Measurements from ENCODE around the gene ZNF396.

The ZNF396 gene

DNA sequence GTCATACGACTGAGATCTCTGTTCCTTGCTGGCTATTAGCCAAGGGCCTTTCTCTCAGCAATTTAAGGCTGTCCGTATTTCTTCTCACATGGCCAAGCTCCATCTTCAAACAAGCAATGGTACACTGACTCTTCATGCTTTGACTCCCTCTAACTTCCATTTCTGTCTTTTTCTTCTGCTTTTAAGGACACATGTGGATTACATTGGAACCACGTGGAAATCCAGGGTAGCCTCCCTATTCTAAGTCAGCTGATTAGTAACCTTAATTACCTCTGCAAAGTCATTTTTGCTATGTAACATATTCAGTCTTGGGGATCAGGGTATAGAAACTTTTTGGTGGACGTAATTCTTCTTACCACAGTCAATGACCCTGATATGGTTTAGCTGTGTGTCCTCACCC, 41.5 kb upstream of the ZNF396 start:
- no peak overlapping the region for H3K4me3 ChIP-seq (ENCODE audit: low read depth, low read length)
- no peak overlapping the region for H2AFZ ChIP-seq
- H3K9ac ChIP-seq: no peak overlapping the region
- no peak overlapping the region for H3K4me2 ChIP-seq (ENCODE audit: low read length)
- no peak overlapping the region for H3K27ac ChIP-seq
- H3K9me3 ChIP-seq (ENCODE audit: control insufficient read depth, low read length): peaks cover 6% of the 10 kb centered on the region
- no peaks in the 10 kb centered on the region for H3K4me1 ChIP-seq
- TF ChIP-seq, protein P1, sequence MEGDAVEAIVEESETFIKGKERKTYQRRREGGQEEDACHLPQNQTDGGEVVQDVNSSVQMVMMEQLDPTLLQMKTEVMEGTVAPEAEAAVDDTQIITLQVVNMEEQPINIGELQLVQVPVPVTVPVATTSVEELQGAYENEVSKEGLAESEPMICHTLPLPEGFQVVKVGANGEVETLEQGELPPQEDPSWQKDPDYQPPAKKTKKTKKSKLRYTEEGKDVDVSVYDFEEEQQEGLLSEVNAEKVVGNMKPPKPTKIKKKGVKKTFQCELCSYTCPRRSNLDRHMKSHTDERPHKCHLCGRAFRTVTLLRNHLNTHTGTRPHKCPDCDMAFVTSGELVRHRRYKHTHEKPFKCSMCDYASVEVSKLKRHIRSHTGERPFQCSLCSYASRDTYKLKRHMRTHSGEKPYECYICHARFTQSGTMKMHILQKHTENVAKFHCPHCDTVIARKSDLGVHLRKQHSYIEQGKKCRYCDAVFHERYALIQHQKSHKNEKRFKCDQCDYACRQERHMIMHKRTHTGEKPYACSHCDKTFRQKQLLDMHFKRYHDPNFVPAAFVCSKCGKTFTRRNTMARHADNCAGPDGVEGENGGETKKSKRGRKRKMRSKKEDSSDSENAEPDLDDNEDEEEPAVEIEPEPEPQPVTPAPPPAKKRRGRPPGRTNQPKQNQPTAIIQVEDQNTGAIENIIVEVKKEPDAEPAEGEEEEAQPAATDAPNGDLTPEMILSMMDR (IDR thresholded peaks at IDR 0.05): no peak
- H3K79me2 ChIP-seq: no peaks in the 10 kb centered on the region
- H3K27me3 ChIP-seq (ENCODE audit: control insufficient read depth, insufficient read depth, low read length): no peaks in the 10 kb centered on the region
- no peaks in the 10 kb centered on the region for H3K36me3 ChIP-seq (ENCODE audit: control insufficient read depth, insufficient read depth, low read length)

DNA sequence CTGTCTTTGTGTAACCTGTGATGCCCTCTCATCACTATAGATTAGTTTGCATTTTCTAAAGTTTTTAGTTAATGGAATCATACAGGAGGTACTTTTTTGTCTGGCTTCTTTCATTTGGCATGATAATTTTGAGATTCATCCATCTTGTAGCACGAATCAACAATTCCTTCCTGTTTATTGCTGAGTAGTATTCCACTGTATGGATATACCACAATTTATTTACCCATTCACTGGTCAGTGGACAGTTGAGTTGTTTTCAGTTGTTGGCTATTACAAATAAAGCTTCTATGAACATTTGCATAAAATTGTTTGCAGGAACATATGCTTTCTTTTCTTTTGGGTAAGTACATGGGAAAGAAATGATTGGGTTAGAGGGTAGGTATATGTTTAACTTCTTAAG, 40.1 kb upstream of the ZNF396 start:
- TF ChIP-seq, protein P1 (IDR thresholded peaks at IDR 0.05): no peak
- Histone ChIP-seq H3K4me2 (ENCODE audit: low read length) (no peak overlapping the region), H3K4me1 (no peaks in the 10 kb centered on the region), H3K4me3 (ENCODE audit: low read depth, low read length) (no peak overlapping the region), H3K9me3 (ENCODE audit: control insufficient read depth, low read length) (peaks cover 6% of the 10 kb centered on the region), H2AFZ (no peak overlapping the region), H3K9ac (no peak overlapping the region), H3K27me3 (ENCODE audit: control insufficient read depth, insufficient read depth, low read length) (no peaks in the 10 kb centered on the region), H3K36me3 (ENCODE audit: control insufficient read depth, insufficient read depth, low read length) (no peaks in the 10 kb centered on the region), H3K27ac (no peak overlapping the region), H3K79me2 (no peaks in the 10 kb centered on the region)

DNA sequence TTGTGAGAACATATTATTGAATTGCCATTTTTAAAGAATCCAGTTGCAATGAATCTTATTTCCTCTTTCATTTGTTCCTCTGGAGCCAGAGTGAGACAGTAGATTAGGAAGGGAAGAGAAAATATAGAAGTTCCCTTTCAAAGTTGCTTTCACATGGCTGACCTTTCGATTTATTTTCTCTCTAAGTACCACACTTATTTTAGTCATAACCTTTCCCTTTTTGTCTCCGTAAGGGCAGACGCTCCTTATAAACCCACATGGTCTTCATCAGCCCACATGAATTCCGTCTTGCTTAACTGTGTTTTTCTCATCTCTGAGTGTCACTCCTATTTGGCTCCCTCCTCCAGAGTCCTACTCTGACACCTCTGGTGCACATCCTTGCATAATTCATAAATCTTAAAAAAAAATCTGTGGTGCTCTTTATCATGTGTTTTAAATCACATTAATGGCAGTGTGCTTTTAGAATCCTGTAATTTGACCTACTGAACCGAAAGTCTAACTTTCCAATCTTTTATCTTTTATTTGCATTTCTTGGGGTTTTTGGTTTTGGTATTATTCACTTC, 38.5 kb upstream of the ZNF396 start:
- H3K9me3 ChIP-seq (ENCODE audit: control insufficient read depth, low read length): peaks cover 6% of the 10 kb centered on the region
- no peak overlapping the region for H2AFZ ChIP-seq
- H3K79me2 ChIP-seq: no peaks in the 10 kb centered on the region
- H3K36me3 ChIP-seq (ENCODE audit: control insufficient read depth, insufficient read depth, low read length): no peaks in the 10 kb centered on the region
- H3K4me3 ChIP-seq (ENCODE audit: low read depth, low read length): no peak overlapping the region
- TF ChIP-seq, protein P1 (IDR thresholded peaks at IDR 0.05): no peak
- H3K4me2 ChIP-seq (ENCODE audit: low read length): no peak overlapping the region
- no peak overlapping the region for H3K9ac ChIP-seq
- H3K4me1 ChIP-seq: no peaks in the 10 kb centered on the region
- H3K27me3 ChIP-seq (ENCODE audit: control insufficient read depth, insufficient read depth, low read length): no peaks in the 10 kb centered on the region
- no peak overlapping the region for H3K27ac ChIP-seq

DNA sequence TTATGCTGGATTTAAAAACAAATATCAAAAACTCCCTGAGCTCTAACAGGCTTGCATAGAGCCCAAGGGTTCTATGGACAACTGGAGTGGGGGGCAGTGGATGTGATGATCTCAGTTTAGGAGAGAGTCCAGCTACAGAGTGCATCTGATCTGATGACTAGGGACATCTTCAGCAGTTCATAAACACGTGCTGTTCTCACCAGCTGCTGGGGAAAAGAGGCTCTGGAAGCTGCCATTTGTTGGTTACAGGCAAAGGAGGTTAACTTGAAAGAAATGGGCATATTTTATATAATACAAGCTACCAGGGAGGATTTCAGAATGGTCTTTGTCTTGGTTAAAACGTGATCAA, 36.0 kb upstream of the ZNF396 start:
- H3K27ac ChIP-seq: no peak overlapping the region
- TF ChIP-seq, protein P1 (IDR thresholded peaks at IDR 0.05): no peak
- no peak overlapping the region for H3K4me3 ChIP-seq (ENCODE audit: low read depth, low read length)
- peaks cover 6% of the 10 kb centered on the region for H3K9me3 ChIP-seq (ENCODE audit: control insufficient read depth, low read length)
- H3K9ac ChIP-seq: no peak overlapping the region
- H3K79me2 ChIP-seq: no peaks in the 10 kb centered on the region
- H3K27me3 ChIP-seq (ENCODE audit: control insufficient read depth, insufficient read depth, low read length): no peaks in the 10 kb centered on the region
- no peaks in the 10 kb centered on the region for H3K36me3 ChIP-seq (ENCODE audit: control insufficient read depth, insufficient read depth, low read length)
- no peaks in the 10 kb centered on the region for H3K4me1 ChIP-seq
- H2AFZ ChIP-seq: no peak overlapping the region
- H3K4me2 ChIP-seq (ENCODE audit: low read length): no peak overlapping the region

DNA sequence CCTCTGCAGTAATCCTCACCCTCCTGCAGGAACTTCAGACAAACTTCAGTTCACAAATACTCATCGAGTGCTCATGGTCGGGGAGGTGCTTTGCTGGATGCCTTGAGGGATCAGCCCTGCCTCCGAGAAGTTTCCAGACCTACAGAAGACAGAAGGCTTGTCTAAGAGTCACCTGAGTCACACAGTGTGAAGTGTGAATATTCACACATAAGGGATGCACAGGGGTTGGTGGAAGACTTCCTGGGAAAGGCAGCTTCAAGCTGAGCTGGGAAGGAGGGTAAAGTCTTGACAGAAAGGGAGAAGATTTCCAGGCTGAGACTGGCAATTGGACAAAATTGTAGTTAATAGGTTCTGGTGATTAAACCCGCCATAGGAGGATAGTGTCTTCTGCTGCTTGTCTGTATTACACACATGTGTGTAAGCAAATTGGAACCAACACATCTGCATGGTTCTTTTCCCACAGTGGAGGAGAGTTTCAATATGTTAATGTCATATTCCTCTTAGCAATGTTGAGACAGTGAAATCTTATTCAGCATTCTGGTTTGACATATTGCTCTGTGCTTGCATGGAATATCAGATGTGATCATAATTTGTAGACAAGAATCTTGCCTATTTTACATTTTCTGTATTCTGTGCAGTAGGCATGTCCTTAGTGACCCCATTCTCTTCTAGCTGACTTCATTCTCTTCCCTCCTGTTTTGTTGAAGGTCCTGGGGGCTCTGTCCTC, 34.7 kb upstream of the ZNF396 start:
- H3K27me3 ChIP-seq (ENCODE audit: control insufficient read depth, insufficient read depth, low read length): no peaks in the 10 kb centered on the region
- no peaks in the 10 kb centered on the region for H3K9me3 ChIP-seq (ENCODE audit: control insufficient read depth, low read length)
- H3K4me3 ChIP-seq (ENCODE audit: low read depth, low read length): no peak overlapping the region
- H3K4me1 ChIP-seq: no peaks in the 10 kb centered on the region
- TF ChIP-seq, protein P1 (IDR thresholded peaks at IDR 0.05): no peak
- no peak overlapping the region for H3K27ac ChIP-seq
- no peak overlapping the region for H2AFZ ChIP-seq
- H3K9ac ChIP-seq: no peak overlapping the region
- no peak overlapping the region for H3K4me2 ChIP-seq (ENCODE audit: low read length)
- no peaks in the 10 kb centered on the region for H3K36me3 ChIP-seq (ENCODE audit: control insufficient read depth, insufficient read depth, low read length)
- no peaks in the 10 kb centered on the region for H3K79me2 ChIP-seq

All from parathyroid adenoma (tissue), 2 donors.